ENCODE results near the gene PARD3. TPM values are rescaled to one million over a fixed set of nuclear protein-coding genes. Genes with fewer than 3 reads are reported as not detected.

The PARD3 gene
- total RNA-seq, 1 experiment from 2014 or later = 46.3 TPM

- TF ChIP-seq ZBTB33 (IDR thresholded peaks at IDR 0.05; ENCODE audit: extremely low read depth, insufficient replicate concordance, low read length) (no peak), EZH2phosphoT487 (IDR thresholded peaks at IDR 0.05; ENCODE audit: borderline replicate concordance) (no peak)
Measured at GRCh38 chr10:34333513-34333912, 481.6 kb downstream of the PARD3 start (continued).

- no peak for DNase-seq (ENCODE audit: low read depth, low spot score)
- H3K9me2 ChIP-seq (ENCODE audit: insufficient read depth) = no peaks in the 10 kb centered on the region
- ChIA-PET POLR2A (no interaction called here), CTCF (no interaction called here), RAD21 (ENCODE audit: low non-redundant PET in 1 of 2, low total read pairs in 2 of 2, uncharacterized antibody in 2 of 2, unreplicated experiment in 2 of 2) (no interaction called here)
- ATAC-seq = no peak
- 0 out of 4 replicates have a peak, but pooled peaks cover 2 to 5% of the 10 kb centered on the region in 2 experiments for H3K36me3 ChIP-seq (ENCODE audit: control insufficient read depth in 1 of 2, insufficient read depth in 2 of 2, low read length in 2 of 2)
- H3K27me3 ChIP-seq (ENCODE audit: insufficient read depth, low read length) = no peaks in the 10 kb centered on the region
- H3K4me3 ChIP-seq (replicated peaks in 1 of 2; ENCODE audit: low read depth in 1 of 2, low read length in 2 of 2) = no peak overlapping the region
- no TSS peak for BruUV-seq (replicated peaks)
- no peaks in the 10 kb centered on the region for H3K79me2 ChIP-seq (ENCODE audit: insufficient read depth, low read length)
- TF ChIP-seq EGR1 (IDR thresholded peaks at IDR 0.05; ENCODE audit: low read depth) = no peak
- no peaks in the 10 kb centered on the region for H3K9me3 ChIP-seq (ENCODE audit: control insufficient read depth in 1 of 2, insufficient read depth in 1 of 2, low read depth in 1 of 2, low read length in 2 of 2)
- no peak overlapping the region for H3K9ac ChIP-seq (ENCODE audit: low read length)
- H4K20me1 ChIP-seq (ENCODE audit: insufficient read depth) = no peaks in the 10 kb centered on the region
- no peak overlapping the region for H2AFZ ChIP-seq (ENCODE audit: low read depth, low read length, poor library complexity, severe bottlenecking)
- no peak overlapping the region for H3K27ac ChIP-seq (ENCODE audit: low read depth, low read length)
- H3K4me2 ChIP-seq (ENCODE audit: low read length) = no peak overlapping the region
- intact Hi-C loops (cut with micrococcal nuclease) = no loop called here
- H3K4me1 ChIP-seq (ENCODE audit: control insufficient read depth in 1 of 2, insufficient read depth in 2 of 2, low read length in 2 of 2) = peaks cover 5 to 9% of the 10 kb centered on the region in 2 experiments; a peak in 2 of 4 replicates
Measured at GRCh38 chr10:34327184-34327583, 487.9 kb downstream of the PARD3 start.

- intact Hi-C loops (cut with micrococcal nuclease) = no loop called here
- H3K27me3 ChIP-seq (ENCODE audit: insufficient read depth, low read length) = no peaks in the 10 kb centered on the region
- ATAC-seq (no peak), DNase-seq (ENCODE audit: low read depth, low spot score) (no peak)
- RAD21 ChIA-PET (ENCODE audit: low non-redundant PET in 1 of 2, low total read pairs in 2 of 2, uncharacterized antibody in 2 of 2, unreplicated experiment in 2 of 2) = no interaction called here
- no peak overlapping the region for H3K4me2 ChIP-seq (ENCODE audit: low read length)
- no peak overlapping the region for H3K9ac ChIP-seq (ENCODE audit: low read length)
- no TSS peak for BruUV-seq (replicated peaks)
- H3K4me3 ChIP-seq (replicated peaks in 1 of 2; ENCODE audit: low read depth in 1 of 2, low read length in 2 of 2) = no peak overlapping the region
- H3K27ac ChIP-seq (ENCODE audit: low read depth, low read length) = no peak overlapping the region
- no peaks in the 10 kb centered on the region for H3K79me2 ChIP-seq (ENCODE audit: insufficient read depth, low read length)
- CTCF ChIA-PET = interaction anchor here (0.7 kb wide), 1 partner anchor 9 kb away, joined by 3 read pairs; no protein-coding TSS in a partner anchor
- H3K9me3 ChIP-seq (ENCODE audit: control insufficient read depth in 1 of 2, insufficient read depth in 1 of 2, low read depth in 1 of 2, low read length in 2 of 2) = no peaks in the 10 kb centered on the region
- TF ChIP-seq EZH2phosphoT487 (IDR thresholded peaks at IDR 0.05; ENCODE audit: borderline replicate concordance) (no peak), JUND (IDR thresholded peaks at IDR 0.05) (no peak)
- H4K20me1 ChIP-seq (ENCODE audit: insufficient read depth) = no peaks in the 10 kb centered on the region
- no peak overlapping the region for H2AFZ ChIP-seq (ENCODE audit: low read depth, low read length, poor library complexity, severe bottlenecking)
- POLR2A ChIA-PET = interaction anchor here (1.0 kb wide), 1 partner anchor 12 kb away, joined by 3 read pairs; no protein-coding TSS in a partner anchor
- peaks cover 15 to 25% of the 10 kb centered on the region in 2 experiments for H3K4me1 ChIP-seq (ENCODE audit: control insufficient read depth in 1 of 2, insufficient read depth in 2 of 2, low read length in 2 of 2)
- no peaks in the 10 kb centered on the region for H3K36me3 ChIP-seq (ENCODE audit: control insufficient read depth in 1 of 2, insufficient read depth in 2 of 2, low read length in 2 of 2)
- no peaks in the 10 kb centered on the region for H3K9me2 ChIP-seq (ENCODE audit: insufficient read depth)
Measured at GRCh38 chr10:34323192-34323591, 491.9 kb downstream of the PARD3 start.

Measured in HCT116 (cell line).